ENCODE data around the gene SLC6A12. TPM values are rescaled to one million over a fixed set of nuclear protein-coding genes. Genes with fewer than 3 reads are reported as not detected.

Gene SLC6A12
- total and polyA plus RNA-seq, 9 of the 15 experiments (the other 6 are each of a cell fraction or from before 2014, with no cell fraction given), result not detected

DNA sequence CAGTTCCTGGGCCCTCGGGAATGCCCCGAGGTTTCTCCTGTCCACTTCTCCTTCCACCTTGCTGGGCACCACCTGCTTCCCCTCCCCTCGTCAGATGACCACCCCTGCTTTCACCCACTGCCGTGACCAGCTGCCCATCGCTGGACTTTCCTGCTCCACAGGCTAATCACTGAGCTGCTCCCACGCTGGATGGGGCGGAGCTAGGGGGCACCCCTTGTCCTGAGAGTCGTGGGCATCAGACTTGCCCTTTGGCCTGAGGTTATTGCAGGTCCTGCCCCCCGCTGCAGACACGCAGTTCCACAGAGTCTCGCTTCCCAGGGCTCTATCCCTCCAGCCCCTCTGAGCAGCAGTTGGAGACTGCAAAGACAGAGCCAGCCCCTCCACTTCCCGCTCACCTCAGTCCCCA is 427 bp downstream of the SLC6A12 start:
- peaks cover 26 to 67% of the 10 kb centered on the region in 2 experiments for H3K27me3 ChIP-seq (ENCODE audit: control insufficient read depth in 2 of 2, insufficient read depth in 2 of 2, low read length in 2 of 2)
- no peak overlapping the region for H3K27ac ChIP-seq (ENCODE audit: extremely low read depth, low read depth, low read length)
- no peak for DNase-seq (ENCODE audit: extremely low read depth in 1 of 4, low spot score in 3 of 4)
- no peaks in the 10 kb centered on the region for H3K9me3 ChIP-seq (replicated peaks; ENCODE audit: control insufficient read depth, insufficient read depth, low read depth, low read length)
- ChIA-PET POLR2A (no interaction called here), CTCF (ENCODE audit: low intra/inter-chr PET ratio) (no interaction called here)
- H3K36me3 ChIP-seq (ENCODE audit: control insufficient read depth, insufficient read depth, low read length), result no peaks in the 10 kb centered on the region
- in situ Hi-C loops (cut with MboI), result no loop called here
- FAIRE-seq, result no peak
- no peak overlapping the region for H3K4me3 ChIP-seq
- no peak overlapping the region for H3K4me2 ChIP-seq (ENCODE audit: insufficient read depth, low read length)
- H2AFZ ChIP-seq (ENCODE audit: low read depth, low read length), result no peak overlapping the region
- intact Hi-C loops (cut with micrococcal nuclease), result no loop called here
- no peaks in the 10 kb centered on the region for H3K9me1 ChIP-seq (ENCODE audit: control insufficient read depth, insufficient read depth, low read length)
- no peaks in the 10 kb centered on the region for H3K79me2 ChIP-seq (ENCODE audit: control insufficient read depth, insufficient read depth, low read length)
- H4K20me1 ChIP-seq (replicated peaks; ENCODE audit: control insufficient read depth, insufficient read depth, low read length), result no peaks in the 10 kb centered on the region
- 3% methylated on average over 9 of the region's 12 CpGs for WGBS (ENCODE audit: insufficient coverage, low coverage, missing lambda C conversion rate)
- no peaks in the 10 kb centered on the region; a peak in 1 of 5 replicates for H3K4me1 ChIP-seq (replicated peaks in 1 of 2; ENCODE audit: control insufficient read depth in 2 of 2, insufficient read depth in 2 of 2, low read length in 2 of 2)
- BruUV-seq (replicated peaks), result no TSS peak
- ATAC-seq, result no peak
- TF ChIP-seq ZFX (CRISPR knock-in tag; IDR thresholded peaks at IDR 0.05) (no peak), FOXA3 (CRISPR knock-in tag; conservative IDR thresholded peaks at IDR 0.05 in 1 of 2, IDR thresholded peaks at IDR 0.05 in 1 of 2) (no peak), ZFP30 (CRISPR knock-in tag; IDR thresholded peaks at IDR 0.05; ENCODE audit: borderline replicate concordance) (no peak)
- TF ChIP-seq, protein P1, sequence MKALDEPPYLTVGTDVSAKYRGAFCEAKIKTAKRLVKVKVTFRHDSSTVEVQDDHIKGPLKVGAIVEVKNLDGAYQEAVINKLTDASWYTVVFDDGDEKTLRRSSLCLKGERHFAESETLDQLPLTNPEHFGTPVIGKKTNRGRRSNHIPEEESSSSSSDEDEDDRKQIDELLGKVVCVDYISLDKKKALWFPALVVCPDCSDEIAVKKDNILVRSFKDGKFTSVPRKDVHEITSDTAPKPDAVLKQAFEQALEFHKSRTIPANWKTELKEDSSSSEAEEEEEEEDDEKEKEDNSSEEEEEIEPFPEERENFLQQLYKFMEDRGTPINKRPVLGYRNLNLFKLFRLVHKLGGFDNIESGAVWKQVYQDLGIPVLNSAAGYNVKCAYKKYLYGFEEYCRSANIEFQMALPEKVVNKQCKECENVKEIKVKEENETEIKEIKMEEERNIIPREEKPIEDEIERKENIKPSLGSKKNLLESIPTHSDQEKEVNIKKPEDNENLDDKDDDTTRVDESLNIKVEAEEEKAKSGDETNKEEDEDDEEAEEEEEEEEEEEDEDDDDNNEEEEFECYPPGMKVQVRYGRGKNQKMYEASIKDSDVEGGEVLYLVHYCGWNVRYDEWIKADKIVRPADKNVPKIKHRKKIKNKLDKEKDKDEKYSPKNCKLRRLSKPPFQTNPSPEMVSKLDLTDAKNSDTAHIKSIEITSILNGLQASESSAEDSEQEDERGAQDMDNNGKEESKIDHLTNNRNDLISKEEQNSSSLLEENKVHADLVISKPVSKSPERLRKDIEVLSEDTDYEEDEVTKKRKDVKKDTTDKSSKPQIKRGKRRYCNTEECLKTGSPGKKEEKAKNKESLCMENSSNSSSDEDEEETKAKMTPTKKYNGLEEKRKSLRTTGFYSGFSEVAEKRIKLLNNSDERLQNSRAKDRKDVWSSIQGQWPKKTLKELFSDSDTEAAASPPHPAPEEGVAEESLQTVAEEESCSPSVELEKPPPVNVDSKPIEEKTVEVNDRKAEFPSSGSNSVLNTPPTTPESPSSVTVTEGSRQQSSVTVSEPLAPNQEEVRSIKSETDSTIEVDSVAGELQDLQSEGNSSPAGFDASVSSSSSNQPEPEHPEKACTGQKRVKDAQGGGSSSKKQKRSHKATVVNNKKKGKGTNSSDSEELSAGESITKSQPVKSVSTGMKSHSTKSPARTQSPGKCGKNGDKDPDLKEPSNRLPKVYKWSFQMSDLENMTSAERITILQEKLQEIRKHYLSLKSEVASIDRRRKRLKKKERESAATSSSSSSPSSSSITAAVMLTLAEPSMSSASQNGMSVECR (CRISPR knock-in tag; IDR thresholded peaks at IDR 0.05), result no peak
- H3K9ac ChIP-seq (ENCODE audit: insufficient read depth in 1 of 2, low read depth in 2 of 2, low read length in 2 of 2), result no peak overlapping the region
